ENCODE results near the gene PTK6. TPM values are rescaled to one million over a fixed set of nuclear protein-coding genes. Genes with fewer than 3 reads are reported as not detected.

PTK6 gene
- total and polyA plus RNA-seq, 2 donors (not counting 1 experiment from before 2014, with no cell fraction given), result 0.86 to 2.3 TPM

- Histone ChIP-seq H3K79me2 (ENCODE audit: control insufficient read depth, insufficient read depth, low read length) (no peaks in the 10 kb centered on the region), H2AFZ (ENCODE audit: insufficient read depth, low read depth, low read length, poor library complexity, severe bottlenecking) (peak overlapping the region; percentile 71), H3K27me3 (replicated peaks in 1 of 4; ENCODE audit: control extremely low read depth in 1 of 4, control insufficient read depth in 3 of 4, insufficient read depth in 4 of 4, low read length in 3 of 4) (no peaks in the 10 kb centered on the region), H3K9me3 (ENCODE audit: control extremely low read depth in 1 of 3, control insufficient read depth in 2 of 3, insufficient read depth in 1 of 3, low read length in 2 of 3) (peaks cover 0 to 3% (median 0%) of the 10 kb centered on the region in 3 donors), H3K9ac (ENCODE audit: low read length) (peak overlapping the region; percentile 60), H3K36me3 (replicated peaks in 1 of 2; ENCODE audit: control extremely low read depth in 1 of 2, control insufficient read depth in 1 of 2, extremely low read depth in 1 of 2, insufficient read depth in 2 of 2, low read length in 1 of 2) (no peaks in the 10 kb centered on the region), H3K4me2 (replicated peaks; ENCODE audit: low read depth, low read length, poor library complexity, severe bottlenecking) (peak overlapping the region; percentile 92), H3K4me1 (ENCODE audit: control insufficient read depth in 2 of 2, insufficient read depth in 2 of 2, low read length in 2 of 2) (peaks cover 30 to 45% of the 10 kb centered on the region in 2 donors), H4K20me1 (ENCODE audit: control insufficient read depth, insufficient read depth, low read length, poor library complexity, severe bottlenecking) (no peaks in the 10 kb centered on the region), H3K4me3 (ENCODE audit: control extremely low read depth in 1 of 5, extremely low read depth in 1 of 5, insufficient read depth in 1 of 5, low read depth in 2 of 5, low read length in 4 of 5) (peak overlapping the region in 4 of 5 experiments; percentile 55 to 67 (median 58)), H3K27ac (ENCODE audit: low read length in 2 of 2) (peak overlapping the region; percentile 83 to 86)
- Mint-ChIP-seq H3K4me1 (peaks cover 34% of the 10 kb centered on the region), H3K9me3 (ENCODE audit: insufficient read depth) (no peaks in the 10 kb centered on the region), H3K4me3 (peak overlapping the region; percentile 86), H3K27me3 (no peaks in the 10 kb centered on the region), H3K27ac (peak overlapping the region; percentile 92)
- 3% methylated on average over 33 of the region's 34 CpGs for WGBS (ENCODE audit: insufficient coverage)
- ATAC-seq (ENCODE audit: low read depth) (peak; percentile 85), DNase-seq (peak; percentile 97)
- CTCF ChIA-PET, result interaction anchor here (0.6 to 4.7 kb wide), 39 partner anchors 9 to 455 kb away, joined by 3 to 30 read pairs (median 5); partner anchors contain the start of genes ARFRP1, FNDC11, HELZ2 and LIME1
- POLR2A ChIA-PET, result interaction anchor here (0.6 to 2.7 kb wide), 18 partner anchors 12 to 443 kb away, joined by 3 to 42 read pairs (median 6); partner anchors contain the start of genes ARFRP1, PPDPF, PRPF6 and RTEL1
- TF ChIP-seq CTCF (IDR thresholded peaks at IDR 0.05) (peak; percentile 99), EZH2 (IDR thresholded peaks at IDR 0.05; ENCODE audit: borderline replicate concordance, insufficient read depth, low read depth, low read length, poor library complexity, severe bottlenecking) (no peak)
- intact Hi-C loops (cut with micrococcal nuclease), result loop anchor here (1.0 to 5.0 kb wide), 9 partner anchors 15 to 437 kb away; partner anchors contain the start of genes ARFRP1, LIME1, PPDPF and RTEL1
Measured at GRCh38 chr20:63537525-63538203, 488 bp upstream of the PTK6 start.
